NCI-H524 treated with DMSO at 0.1 percent for 48 hours (cell line): ENCODE data around the gene ATOX1.
A peak's percentile ranks its signal among the peaks of the same experiment; 100 is the strongest.
"Not testable (repeated sequence)": the region's sequence is repeated elsewhere in the genome, so short reads cannot be mapped to it uniquely, and the experiment has no call there.

Source experiments
- DNase-seq: peaks from one replicate; lab custom pipeline; 2025; lab: John Stamatoyannopoulos, UW

Gene ATOX1, protein sequence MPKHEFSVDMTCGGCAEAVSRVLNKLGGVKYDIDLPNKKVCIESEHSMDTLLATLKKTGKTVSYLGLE

DNA sequence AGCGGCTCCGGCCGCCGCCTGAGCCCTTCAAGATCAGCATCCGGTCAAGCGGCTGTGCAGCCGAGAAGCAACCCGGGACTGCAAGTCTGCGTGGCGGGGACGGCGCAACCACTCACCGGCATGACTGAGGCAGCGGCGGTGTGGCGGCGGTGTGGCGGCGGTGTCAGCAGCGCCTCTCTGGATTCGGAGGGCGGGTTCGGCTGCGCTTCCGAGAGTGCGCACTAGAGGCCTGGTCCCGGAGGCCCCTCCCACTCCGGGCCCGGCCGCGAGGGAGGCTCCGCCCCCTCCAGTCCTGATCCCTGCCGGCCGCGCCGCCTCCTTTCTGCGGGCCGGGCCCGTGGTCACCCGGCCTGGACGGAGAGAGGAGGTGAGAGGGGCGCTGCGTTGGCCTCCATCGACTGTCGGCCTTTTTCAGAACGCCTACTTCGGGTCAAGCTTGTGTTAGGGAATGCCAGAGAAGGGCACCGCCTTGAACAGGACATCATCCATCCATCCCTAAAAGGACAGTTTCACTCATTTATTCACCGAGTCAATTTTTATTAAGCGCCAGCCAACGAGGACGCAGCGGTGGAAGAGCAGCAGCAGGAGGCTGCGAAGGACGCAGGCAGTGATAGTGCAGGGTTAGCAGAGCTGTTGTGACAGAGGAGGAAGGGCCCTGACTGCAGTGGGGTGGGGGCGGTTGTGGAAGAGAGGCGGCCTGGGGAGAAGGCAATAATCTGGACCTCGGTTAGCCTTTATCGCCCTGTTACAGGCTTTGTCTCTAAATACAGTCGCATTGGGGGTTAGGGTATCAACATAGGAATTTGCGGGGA is at the start of gene ATOX1:
Gene ATOX1 (minus strand): TSS at position 202 of the 812 bp plus-strand sequence. CDS start 80 bp downstream, at position 122.
- DNase-seq, result no peak

GRCh38 chr5:151805414-151806223 is 47.2 kb upstream of the ATOX1 start:
- DNase-seq, result no peak

GRCh38 chr5:151800532-151800931 is 42.1 kb upstream of the ATOX1 start:
- DNase-seq, result no peak

DNA sequence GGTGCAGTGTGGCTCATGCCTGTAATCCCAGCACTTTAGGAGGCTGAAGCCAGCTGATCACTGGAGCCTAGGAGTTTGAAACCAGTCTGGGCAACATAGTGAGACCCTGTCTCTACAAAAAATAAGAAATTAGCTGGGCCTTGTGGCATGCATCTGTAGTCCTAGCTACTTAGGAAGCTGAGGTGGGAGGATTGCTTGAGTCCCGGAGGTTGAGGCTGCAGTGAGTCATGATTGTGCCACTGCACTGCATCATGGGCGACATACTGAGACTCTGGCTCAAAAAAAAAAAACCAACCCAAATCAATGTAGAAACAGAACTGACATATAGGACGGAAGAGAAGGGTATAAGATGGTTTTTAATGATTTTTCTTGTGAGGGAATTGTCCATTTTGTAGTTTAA is 41.0 kb upstream of the ATOX1 start:
- no peak for DNase-seq

GRCh38 chr5:151798674-151799073 is 40.2 kb upstream of the ATOX1 start:
- no peak for DNase-seq

DNA sequence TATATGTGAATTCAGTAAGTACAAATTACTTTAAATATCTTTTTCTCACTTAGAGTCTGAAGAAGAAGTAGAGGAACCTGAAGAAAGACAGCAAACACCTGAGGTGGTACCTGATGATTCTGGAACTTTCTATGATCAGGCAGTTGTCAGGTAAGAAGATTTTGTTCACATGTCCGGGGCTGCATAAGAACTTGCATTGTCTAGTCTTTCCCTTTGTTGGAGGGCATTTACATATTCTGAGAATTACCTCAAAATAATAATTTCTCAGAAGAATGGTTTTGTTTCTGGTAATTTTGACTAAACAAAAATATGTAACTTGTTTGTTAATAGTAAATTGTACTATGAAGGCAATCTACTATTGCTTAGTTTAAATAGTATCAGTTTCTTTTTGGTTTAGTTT is 37.0 kb upstream of the ATOX1 start:
- no peak for DNase-seq

- DNase-seq, result no peak
Measured at GRCh38 chr5:151793358-151793757, 34.9 kb upstream of the ATOX1 start.

DNA sequence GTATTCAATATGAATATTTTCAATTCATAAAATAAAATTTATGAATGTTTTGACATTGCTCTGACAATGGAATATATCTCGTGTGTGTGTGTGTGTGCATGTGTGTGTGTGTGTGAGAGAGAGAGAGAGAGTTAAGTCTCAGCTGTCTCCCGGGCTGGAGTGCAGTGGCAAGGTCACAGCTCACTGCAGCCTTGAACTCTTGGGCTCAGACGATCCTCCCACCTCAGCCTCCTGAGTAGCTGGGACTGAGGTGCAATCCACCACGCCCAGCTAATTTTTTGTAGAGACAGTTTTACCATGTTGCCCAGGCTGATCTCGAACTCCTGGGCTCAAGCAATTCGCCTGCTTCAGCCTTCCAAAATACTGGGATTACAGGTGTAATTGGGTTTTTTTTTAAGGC is 29.4 kb upstream of the ATOX1 start:
- DNase-seq, result no peak

GRCh38 chr5:151786468-151786867 is 28.0 kb upstream of the ATOX1 start:
- no peak for DNase-seq

DNA sequence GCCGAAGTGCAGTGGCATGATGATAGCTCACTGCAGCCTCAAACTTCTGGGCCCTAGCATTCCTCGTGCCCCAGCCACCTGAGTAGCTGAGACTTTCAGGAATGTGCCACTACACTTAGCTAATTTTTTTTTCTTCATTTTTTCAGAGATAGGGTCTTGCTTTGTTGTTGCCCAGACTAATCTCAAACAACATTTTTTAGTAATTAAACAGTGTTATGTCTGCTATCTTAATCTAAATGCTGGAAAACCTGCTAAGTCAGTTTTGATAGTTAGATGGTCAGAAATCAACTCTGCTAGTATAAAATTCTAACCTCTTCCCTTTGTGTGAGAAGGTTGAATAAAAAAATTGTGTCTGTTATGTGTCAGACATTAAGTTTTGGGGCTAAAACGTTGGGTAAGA is 25.7 kb upstream of the ATOX1 start:
- no peak for DNase-seq

- DNase-seq, result not testable (repeated sequence)
Measured at GRCh38 chr5:151783664-151784063, 25.2 kb upstream of the ATOX1 start.

DNA sequence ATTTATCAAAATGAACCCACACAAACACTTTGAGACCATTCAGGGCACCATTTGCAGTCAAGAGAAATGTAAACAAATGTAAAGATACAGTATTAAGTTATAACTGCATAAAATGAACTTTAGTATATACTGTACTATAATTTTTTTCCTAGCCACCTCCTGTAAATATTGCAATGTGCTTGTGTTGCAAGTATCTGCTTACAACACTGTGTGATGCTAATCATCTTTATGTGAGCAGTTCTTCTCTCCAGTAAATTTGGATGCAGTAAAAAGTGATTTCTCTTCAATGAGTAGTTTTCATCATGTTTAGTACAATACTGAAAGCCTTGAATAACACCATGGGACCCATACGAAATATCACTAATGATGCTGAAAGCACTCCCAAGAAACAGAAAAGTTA is 22.8 kb upstream of the ATOX1 start:
- no peak for DNase-seq

DNA sequence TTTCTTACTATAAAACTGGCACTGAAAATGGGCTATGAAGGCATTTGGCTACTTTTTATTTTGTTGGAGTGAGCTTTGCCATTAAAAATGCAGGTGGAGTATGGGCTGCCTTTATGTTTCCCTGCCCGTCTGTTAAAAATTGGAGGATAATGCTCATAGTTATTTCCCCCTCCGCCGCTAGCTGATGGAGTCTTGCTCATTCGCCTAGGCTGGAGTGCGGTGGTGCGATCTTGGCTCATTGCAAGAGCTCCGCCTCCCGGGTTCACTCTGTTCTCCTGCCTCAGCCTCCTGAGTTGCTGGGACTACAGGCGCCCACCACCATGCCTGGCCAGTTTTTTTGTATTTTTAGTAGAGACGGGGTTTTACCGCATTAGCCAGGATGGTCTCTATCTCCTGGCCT is 21.9 kb upstream of the ATOX1 start:
- DNase-seq, result no peak

GRCh38 chr5:151779531-151780125 is 21.2 kb upstream of the ATOX1 start:
- DNase-seq, result no peak

DNA sequence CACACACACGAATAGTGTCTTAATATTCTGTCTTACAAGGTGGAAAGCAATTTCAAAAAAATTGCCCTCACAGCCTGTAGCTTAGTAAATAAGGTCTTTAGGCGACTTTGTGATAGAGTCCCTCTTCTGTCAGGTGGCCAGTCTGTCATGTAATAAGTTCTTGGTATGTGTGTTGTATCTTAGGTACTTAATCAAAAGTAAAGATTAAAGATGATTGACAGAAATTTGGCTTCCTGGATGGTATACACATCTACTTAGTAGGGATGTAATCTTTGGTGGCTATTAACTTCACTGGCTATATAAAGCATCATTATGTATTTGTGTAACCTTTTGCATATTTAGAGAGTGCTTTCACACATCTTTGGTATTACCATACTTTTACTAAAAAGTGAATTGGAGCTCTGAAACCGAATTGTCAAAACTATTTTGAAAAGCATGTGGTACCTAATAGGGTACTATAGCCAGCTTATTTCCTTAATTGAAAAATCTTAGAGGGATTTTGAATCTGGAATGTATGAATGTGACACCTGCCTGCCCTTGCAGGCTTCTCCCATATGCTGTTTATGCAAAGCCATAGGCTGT is 16.7 kb upstream of the ATOX1 start:
- peak; percentile 77 for DNase-seq

GRCh38 chr5:151773951-151774350 is 15.5 kb upstream of the ATOX1 start:
- no peak for DNase-seq

DNA sequence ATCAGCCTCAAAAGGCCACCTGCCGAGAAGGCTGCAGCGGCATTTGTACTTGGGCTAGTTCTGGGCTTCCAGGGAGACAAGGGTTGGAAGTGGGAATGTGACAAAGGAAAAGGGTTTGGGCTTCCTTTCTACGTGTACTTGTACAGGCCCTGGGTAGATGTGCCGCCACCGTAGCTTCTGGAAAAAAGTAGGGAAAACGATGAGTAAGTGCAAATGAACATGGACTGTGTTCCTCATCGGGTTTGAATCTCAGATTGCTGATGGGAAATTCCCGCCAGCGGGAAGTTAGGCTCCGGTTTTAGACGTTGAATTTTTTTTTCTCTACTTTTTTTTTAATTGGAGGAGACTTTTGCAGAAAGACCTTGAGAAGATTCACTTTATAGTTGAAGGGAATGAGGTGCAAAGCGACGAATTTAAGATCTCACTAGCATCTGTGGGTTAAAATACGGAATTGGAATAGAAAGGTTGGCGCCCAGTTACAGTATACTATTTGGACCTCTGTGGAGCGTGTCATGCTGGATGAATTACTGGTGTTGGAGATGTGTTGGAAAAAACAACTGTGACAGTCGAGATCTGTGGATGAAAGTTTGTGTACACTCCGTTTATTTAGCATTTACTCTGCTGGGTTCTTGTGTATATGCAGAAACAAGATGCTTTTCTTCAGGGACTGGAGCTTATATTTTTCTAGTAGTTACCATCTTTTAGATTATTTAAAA is 14.6 kb upstream of the ATOX1 start:
- no peak for DNase-seq

GRCh38 chr5:151772029-151772845 is 13.8 kb upstream of the ATOX1 start:
- DNase-seq, result no peak

DNA sequence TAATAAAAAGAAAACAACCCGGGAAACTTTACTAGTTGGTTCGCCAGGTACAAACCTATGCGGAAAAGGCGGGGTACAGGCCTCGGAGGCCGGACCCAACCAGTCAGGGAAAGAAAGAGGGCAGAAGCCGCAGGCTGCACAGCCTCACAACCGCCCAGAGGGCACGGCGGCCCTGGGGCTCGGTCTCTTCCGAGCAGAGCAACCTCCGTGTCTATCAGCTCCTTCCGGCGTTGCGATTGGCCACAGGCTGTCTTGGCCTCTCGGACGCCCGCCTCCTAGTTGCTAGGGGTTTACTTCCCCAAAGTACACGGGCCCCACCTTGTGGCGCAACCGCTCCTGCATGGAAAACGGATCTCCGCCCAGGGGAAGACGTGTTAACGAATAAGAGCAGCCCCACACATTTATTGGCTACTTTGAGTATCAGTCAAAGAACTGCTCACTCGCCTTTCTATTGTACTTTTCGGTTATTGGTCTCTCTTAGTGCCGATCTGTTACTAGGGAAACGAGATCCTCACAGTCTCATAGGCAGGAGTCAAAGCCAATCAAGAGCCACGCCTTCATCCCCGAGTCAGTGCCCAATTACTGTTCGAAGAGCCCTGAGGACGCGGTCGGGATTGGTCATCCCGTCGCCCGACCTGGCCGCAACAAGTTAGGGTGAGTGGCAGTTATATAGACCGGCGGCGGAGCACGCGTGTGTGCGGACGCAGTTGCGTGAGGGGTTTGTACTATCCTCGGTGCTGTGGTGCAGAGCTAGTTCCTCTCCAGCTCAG is 13.0 kb upstream of the ATOX1 start, which contains the start of gene G3BP1:
Gene G3BP1 (plus strand): TSS at position 696 of the 770 bp plus-strand sequence. CDS start 14,667 bp downstream, outside the sequence.
- DNase-seq, result peak; percentile 100
